ENCODE measurements around the gene SLC40A1. TPM values are rescaled to one million over a fixed set of nuclear protein-coding genes. Genes with fewer than 3 reads are reported as not detected.

Gene SLC40A1
- total RNA-seq, 2 experiments from 2014 or later, result not detected

GRCh38 chr2:189582140-189582808 is 1.7 kb upstream of the SLC40A1 start:
- intact Hi-C loops (cut with micrococcal nuclease; ENCODE audit: unreplicated experiment), result no loop called here

GRCh38 chr2:189581354-189582139 is 961 bp upstream of the SLC40A1 start:
- H3K4me2 ChIP-seq (ENCODE audit: low read length), result no peak overlapping the region
- TF ChIP-seq CTCF (conservative IDR thresholded peaks at IDR 0.05; ENCODE audit: low read length) (no peak), EZH2phosphoT487 (IDR thresholded peaks at IDR 0.05; ENCODE audit: borderline replicate concordance, low read depth, low read length) (no peak)
- intact Hi-C loops (cut with micrococcal nuclease; ENCODE audit: unreplicated experiment), result no loop called here
- no peaks in the 10 kb centered on the region for H3K79me2 ChIP-seq (ENCODE audit: insufficient read depth, low read depth, low read length)
- H3K4me3 ChIP-seq (ENCODE audit: low read depth, low read length, poor library complexity, severe bottlenecking), result no peak overlapping the region
- DNase-seq (ENCODE audit: low spot score), result no peak
- H3K9me2 ChIP-seq (ENCODE audit: insufficient read depth, low read length), result no peaks in the 10 kb centered on the region
- H3K9me3 ChIP-seq (ENCODE audit: low read length), result no peaks in the 10 kb centered on the region
- no peaks in the 10 kb centered on the region for H4K20me1 ChIP-seq (ENCODE audit: insufficient read depth, low read length)
- no TSS peak for BruUV-seq (replicated peaks)
- no peaks in the 10 kb centered on the region for H3K36me3 ChIP-seq (ENCODE audit: insufficient read depth, low read length)
- CTCF ChIA-PET (ENCODE audit: unreplicated experiment), result no interaction called here
- POLR2A ChIA-PET, result no interaction called here
- no peak overlapping the region for H3K27ac ChIP-seq (ENCODE audit: low read depth, low read length, poor library complexity, severe bottlenecking)
- no peaks in the 10 kb centered on the region for H3K4me1 ChIP-seq (ENCODE audit: insufficient read depth, low read length, poor library complexity, severe bottlenecking)
- no peak overlapping the region for H2AFZ ChIP-seq (ENCODE audit: low read length)

More at GRCh38 chr2:189582140-189582808, 1.7 kb upstream of the SLC40A1 start:
- Histone ChIP-seq H3K4me1 (ENCODE audit: insufficient read depth, low read length, poor library complexity, severe bottlenecking) (no peaks in the 10 kb centered on the region), H2AFZ (ENCODE audit: low read length) (no peak overlapping the region), H3K4me3 (ENCODE audit: low read depth, low read length, poor library complexity, severe bottlenecking) (no peak overlapping the region), H3K27ac (ENCODE audit: low read depth, low read length, poor library complexity, severe bottlenecking) (no peak overlapping the region), H4K20me1 (ENCODE audit: insufficient read depth, low read length) (no peaks in the 10 kb centered on the region), H3K4me2 (ENCODE audit: low read length) (no peak overlapping the region), H3K79me2 (ENCODE audit: insufficient read depth, low read depth, low read length) (no peaks in the 10 kb centered on the region), H3K36me3 (ENCODE audit: insufficient read depth, low read length) (no peaks in the 10 kb centered on the region), H3K9me3 (ENCODE audit: low read length) (no peaks in the 10 kb centered on the region), H3K9me2 (ENCODE audit: insufficient read depth, low read length) (no peaks in the 10 kb centered on the region)
- no TSS peak for BruUV-seq (replicated peaks)
- ChIA-PET CTCF (ENCODE audit: unreplicated experiment) (no interaction called here), POLR2A (no interaction called here)
- TF ChIP-seq EZH2phosphoT487 (IDR thresholded peaks at IDR 0.05; ENCODE audit: borderline replicate concordance, low read depth, low read length) (no peak), CTCF (conservative IDR thresholded peaks at IDR 0.05; ENCODE audit: low read length) (no peak)
- DNase-seq (ENCODE audit: low spot score), result no peak

GRCh38 chr2:189580241-189580651 is 340 bp downstream of the SLC40A1 start:
- H3K36me3 ChIP-seq (ENCODE audit: insufficient read depth, low read length), result no peaks in the 10 kb centered on the region
- H3K27ac ChIP-seq (ENCODE audit: low read depth, low read length, poor library complexity, severe bottlenecking), result no peak overlapping the region
- DNase-seq (ENCODE audit: low spot score), result no peak
- H2AFZ ChIP-seq (ENCODE audit: low read length), result no peak overlapping the region
- TF ChIP-seq EZH2phosphoT487 (IDR thresholded peaks at IDR 0.05; ENCODE audit: borderline replicate concordance, low read depth, low read length), result no peak
- no peak for TF ChIP-seq CTCF (conservative IDR thresholded peaks at IDR 0.05; ENCODE audit: low read length)
- no peaks in the 10 kb centered on the region for H3K9me3 ChIP-seq (ENCODE audit: low read length)
- H3K4me2 ChIP-seq (ENCODE audit: low read length), result no peak overlapping the region
- BruUV-seq (replicated peaks), result no TSS peak
- H3K4me3 ChIP-seq (ENCODE audit: low read depth, low read length, poor library complexity, severe bottlenecking), result no peak overlapping the region
- POLR2A ChIA-PET, result no interaction called here
- no peaks in the 10 kb centered on the region for H3K79me2 ChIP-seq (ENCODE audit: insufficient read depth, low read depth, low read length)
- H3K4me1 ChIP-seq (ENCODE audit: insufficient read depth, low read length, poor library complexity, severe bottlenecking), result no peaks in the 10 kb centered on the region
- H4K20me1 ChIP-seq (ENCODE audit: insufficient read depth, low read length), result no peaks in the 10 kb centered on the region
- CTCF ChIA-PET (ENCODE audit: unreplicated experiment), result no interaction called here
- intact Hi-C loops (cut with micrococcal nuclease; ENCODE audit: unreplicated experiment), result no loop called here
- no peaks in the 10 kb centered on the region for H3K9me2 ChIP-seq (ENCODE audit: insufficient read depth, low read length)
